Amygdala (tissue), 56 donors: ENCODE results near the gene RNASEH2A.

Experiments used
- DNase-seq, 56 donors: peaks; one replicate each; lab custom pipeline; 2025; lab: John Stamatoyannopoulos, UW

The RNASEH2A gene

GRCh38 chr19:12782424-12783290, 23.7 kb upstream of the RNASEH2A start:
- DNase-seq: peak in 54 of 56 donors; percentile 41 to 95 (median 84)

GRCh38 chr19:12783291-12783848, 23.0 kb upstream of the RNASEH2A start:
- DNase-seq: peak in 1 of 56 donors; percentile 48

DNA sequence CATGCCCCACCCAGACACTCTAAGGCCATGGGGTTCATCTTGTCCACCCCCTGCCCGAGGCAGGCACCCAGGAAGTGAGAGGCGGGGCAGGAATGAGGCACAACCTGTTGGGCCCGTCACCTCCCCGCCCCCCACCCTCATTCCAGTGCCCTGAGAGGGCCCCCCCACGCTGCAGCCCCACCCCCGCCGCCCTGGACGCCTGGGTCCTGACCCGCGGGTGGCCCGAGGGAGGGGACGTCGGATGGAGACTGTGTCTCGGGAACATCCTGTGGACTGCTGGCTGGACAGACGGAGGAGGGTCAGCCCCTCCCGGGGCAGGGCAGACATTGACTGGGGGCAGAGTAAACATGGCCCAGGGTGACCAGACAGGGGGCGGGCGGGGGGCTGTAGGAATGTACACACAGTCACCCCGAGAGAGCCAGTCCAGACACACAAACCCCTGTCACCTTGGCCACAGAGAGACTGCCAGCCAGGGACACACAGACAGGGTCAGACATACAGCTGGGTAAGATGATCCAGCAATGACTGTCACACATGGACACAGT, 22.5 kb upstream of the RNASEH2A start:
- DNase-seq: peak in 7 of 56 donors; percentile 4 to 54 (median 28)

GRCh38 chr19:12784394-12784870, 22.0 kb upstream of the RNASEH2A start:
- DNase-seq: peak in 1 of 56 donors; percentile 3

DNA sequence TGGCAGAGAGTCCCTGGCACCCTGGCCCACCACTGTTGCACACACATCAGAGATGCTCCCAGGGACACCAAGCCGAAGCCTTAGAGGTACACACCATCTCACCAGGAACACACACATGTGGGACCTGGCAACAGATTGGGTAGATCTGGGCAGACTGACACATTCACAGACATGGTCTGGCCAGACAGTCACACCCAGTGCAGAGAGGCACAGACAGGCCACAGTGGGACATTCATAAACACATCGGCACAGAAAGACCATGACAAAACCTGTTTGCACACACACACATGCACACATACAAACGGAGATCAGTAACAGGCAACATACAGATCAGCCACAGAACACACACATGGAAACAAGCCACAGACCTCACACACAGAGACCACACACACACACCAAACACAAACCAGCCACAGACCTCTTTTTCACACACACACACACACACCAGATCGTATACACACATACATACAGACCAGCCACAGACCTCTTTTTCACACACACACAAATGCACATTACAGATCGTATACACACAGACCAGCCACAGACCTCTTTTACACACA, 21.4 kb upstream of the RNASEH2A start:
- no peak for DNase-seq

DNA sequence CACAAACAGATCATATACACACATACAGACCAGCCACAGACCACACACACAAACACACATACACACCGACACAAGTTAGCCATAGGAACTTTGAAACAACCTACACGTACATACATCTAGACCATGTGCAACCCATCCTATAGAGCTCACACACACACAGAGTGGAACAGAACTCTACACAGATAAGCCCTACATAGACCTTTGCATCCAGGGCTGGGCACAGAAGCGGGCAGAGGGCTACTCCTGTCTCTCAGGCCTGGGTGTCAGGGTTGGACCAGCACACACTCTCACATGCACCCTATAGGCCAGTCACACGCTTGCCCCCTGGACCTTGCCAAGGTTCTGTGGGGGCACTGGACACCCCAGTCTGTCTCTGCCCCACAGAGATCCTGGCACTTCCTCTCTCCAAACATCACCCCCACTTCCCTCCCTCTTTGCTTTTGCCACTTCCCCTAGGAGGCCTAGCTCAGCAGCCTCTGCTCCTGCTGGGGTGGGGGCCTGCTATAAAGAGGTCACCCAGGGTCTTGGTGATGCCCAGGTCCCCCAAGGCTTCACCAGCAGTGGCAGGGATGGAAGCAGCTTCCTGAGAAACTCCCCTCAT, 20.9 kb upstream of the RNASEH2A start:
- DNase-seq: peak in 13 of 56 donors; percentile 11 to 51 (median 27)

GRCh38 chr19:12786141-12786870, 20.1 kb upstream of the RNASEH2A start:
- DNase-seq: peak in 47 of 56 donors; percentile 25 to 83 (median 59)

- no peak for DNase-seq
These were observed 19.4 kb upstream of the RNASEH2A start for GRCh38 chr19:12786952-12787351.

DNA sequence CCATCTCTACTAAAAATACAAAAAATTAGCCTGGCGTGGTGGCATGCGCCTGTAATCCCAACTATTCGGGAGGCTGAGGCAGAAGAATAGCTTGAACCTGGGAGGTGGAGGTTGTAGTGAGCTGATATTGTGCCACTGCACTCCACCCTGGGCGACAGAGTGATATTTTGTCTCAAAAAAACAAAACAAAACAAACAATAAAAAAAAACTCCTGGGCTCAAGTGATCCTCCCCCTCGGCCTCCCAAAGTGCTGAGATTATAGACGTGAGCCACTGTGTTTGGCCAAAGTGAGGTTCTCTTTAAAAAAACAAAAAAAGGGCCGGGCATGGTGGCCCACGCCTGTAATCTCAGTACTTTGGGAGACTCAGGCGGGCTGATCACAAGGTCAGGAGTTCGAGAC, 18.9 kb upstream of the RNASEH2A start:
- no peak for DNase-seq

DNA sequence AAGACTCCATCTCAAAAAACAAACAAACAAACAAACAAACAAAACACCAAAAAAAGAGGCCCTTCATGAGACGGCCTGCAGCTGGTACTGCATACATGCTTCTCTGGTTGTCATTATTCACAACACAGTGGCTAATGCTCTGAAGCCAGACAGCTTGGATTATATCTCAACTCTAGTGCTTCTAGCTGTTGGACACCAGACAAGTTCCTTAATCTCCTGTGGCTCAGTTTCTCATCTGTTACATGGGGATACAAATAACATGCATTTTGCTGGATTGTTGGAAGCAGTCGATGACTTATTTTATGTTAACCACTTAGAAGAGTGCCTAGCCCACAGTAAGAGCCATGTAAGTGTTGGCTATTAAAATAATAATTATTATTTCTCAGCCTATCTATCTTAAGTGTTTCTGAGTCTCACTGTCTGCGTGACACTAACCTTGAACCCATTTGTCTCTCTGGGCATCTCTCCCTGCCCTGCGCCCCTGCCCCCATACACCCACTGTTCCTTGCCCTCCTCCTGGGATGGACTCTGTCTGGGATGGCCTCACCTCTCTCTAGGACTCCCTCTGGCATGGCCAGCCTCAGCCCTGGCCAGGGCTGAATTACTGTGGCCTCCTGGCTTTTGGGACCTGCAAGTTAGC, 18.2 kb upstream of the RNASEH2A start:
- no peak for DNase-seq

- peak in 49 of 56 donors; percentile 12 to 80 (median 52) for DNase-seq
These were observed 17.7 kb upstream of the RNASEH2A start for GRCh38 chr19:12788682-12789097.

GRCh38 chr19:12789098-12789903, 17.1 kb upstream of the RNASEH2A start:
- peak in 2 of 56 donors; percentile 40 to 67 for DNase-seq

- DNase-seq: peak; percentile 41 to 96 (median 89)
These were observed 16.3 kb upstream of the RNASEH2A start for GRCh38 chr19:12789904-12790619.

DNA sequence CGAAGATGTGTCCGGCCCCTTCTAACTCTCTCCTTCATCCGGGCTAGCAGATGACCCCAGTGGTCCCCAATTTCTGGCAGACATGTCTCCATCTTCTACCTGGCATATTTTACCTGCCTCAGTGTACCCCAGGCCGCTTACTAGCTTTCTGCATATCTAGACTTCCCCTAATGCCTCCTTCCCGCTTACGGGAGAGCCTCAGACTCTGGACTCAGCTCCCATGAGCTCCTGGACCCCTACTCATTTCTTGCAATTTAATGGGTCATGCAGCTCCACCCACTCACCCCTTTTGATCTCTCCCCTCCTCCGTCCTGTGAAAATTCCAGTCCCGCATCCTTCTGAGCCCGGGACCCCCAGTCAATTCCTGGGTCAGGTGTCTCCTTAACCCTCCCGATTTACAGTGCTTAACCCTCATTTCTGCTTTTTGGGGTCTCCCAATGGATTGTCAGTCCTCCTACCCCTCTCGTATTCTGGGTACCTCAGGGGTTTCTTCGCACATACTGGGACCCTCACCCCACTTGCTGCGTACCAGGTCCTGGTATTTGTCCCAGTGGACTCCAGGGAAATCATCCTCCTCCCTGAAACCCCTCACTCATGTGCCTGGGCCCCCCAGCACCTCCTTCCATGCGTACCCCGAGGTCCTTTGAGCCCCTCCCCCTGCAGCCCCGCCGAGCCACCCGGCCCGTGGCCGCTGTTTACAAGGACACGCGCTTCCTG, 15.6 kb upstream of the RNASEH2A start:
- peak in 8 of 56 donors; percentile 8 to 70 (median 39) for DNase-seq

DNA sequence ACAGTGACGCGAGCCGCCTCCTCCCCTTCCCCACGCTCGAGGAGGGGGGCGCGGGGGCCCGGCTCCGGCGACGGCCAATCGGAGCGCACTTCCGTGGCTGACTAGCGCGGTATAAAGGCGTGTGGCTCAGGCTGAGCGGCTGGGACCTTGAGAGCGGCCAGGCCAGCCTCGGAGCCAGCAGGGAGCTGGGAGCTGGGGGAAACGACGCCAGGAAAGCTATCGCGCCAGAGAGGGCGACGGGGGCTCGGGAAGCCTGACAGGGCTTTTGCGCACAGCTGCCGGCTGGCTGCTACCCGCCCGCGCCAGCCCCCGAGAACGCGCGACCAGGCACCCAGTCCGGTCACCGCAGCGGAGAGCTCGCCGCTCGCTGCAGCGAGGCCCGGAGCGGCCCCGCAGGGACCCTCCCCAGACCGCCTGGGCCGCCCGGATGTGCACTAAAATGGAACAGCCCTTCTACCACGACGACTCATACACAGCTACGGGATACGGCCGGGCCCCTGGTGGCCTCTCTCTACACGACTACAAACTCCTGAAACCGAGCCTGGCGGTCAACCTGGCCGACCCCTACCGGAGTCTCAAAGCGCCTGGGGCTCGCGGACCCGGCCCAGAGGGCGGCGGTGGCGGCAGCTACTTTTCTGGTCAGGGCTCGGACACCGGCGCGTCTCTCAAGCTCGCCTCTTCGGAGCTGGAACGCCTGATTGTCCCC, 14.9 kb upstream of the RNASEH2A start, which contains the start of gene JUNB:
Gene JUNB, plus strand, starts transcription at position 142 of the 706 bp plus-strand sequence. Its CDS starts 286 bp downstream, at position 428.
- DNase-seq: peak; percentile 57 to 99 (median 96)
